SJSA1 (cell line): ENCODE data around the gene SP100. TPM values are rescaled to one million over a fixed set of nuclear protein-coding genes. Genes with fewer than 3 reads are reported as not detected.
"Not testable (repeated sequence)": the region's sequence is repeated elsewhere in the genome, so short reads cannot be mapped to it uniquely, and the experiment has no call there.

Experiments
- DNase-seq, 2 experiments: peaks; one replicate each; pipeline ENCODE4 v3.0.0-alpha.2; 2015 to 2020; ENCODE audit warnings: low spot score in 2 of 2, low read depth in 1 of 2
- H3K27ac ChIP-seq: fragments of 250-450 bp; sonication (Bioruptor Pico); 2 replicates; pipeline ENCODE4 v1.5.1; 2020; ENCODE audit warnings: mild to moderate bottlenecking, moderate library complexity
- H3K27me3 ChIP-seq: fragments of 250-450 bp; sonication (Bioruptor Pico); replicated peaks from 2 replicates; pipeline ENCODE4 v1.5.1; 2020; ENCODE audit warnings: mild to moderate bottlenecking, moderate library complexity
- H3K36me3 ChIP-seq: fragments of 250-450 bp; sonication (Bioruptor Pico); 2 replicates; pipeline ENCODE4 v1.5.1; 2020; ENCODE audit warnings: mild to moderate bottlenecking
- H3K4me1 ChIP-seq: fragments of 250-450 bp; sonication (Bioruptor Pico); replicated peaks from 2 replicates; pipeline ENCODE4 v1.6.1; 2021; ENCODE audit warnings: mild to moderate bottlenecking
- H3K4me3 ChIP-seq: fragments of 250-450 bp; sonication (Bioruptor Pico); 2 replicates; pipeline ENCODE4 v1.5.1; 2020; ENCODE audit warnings: mild to moderate bottlenecking
- H3K9me3 ChIP-seq: fragments of 250-450 bp; sonication (Bioruptor Pico); replicated peaks from 2 replicates; pipeline ENCODE4 v1.5.1; 2020; ENCODE audit warnings: mild to moderate bottlenecking
- total RNA-seq: library from RNA; depleted of rRNA; stranded (reverse); fragments of >200 nt; shearing (Covaris generic); gene quantifications from 2 replicates; pipeline ENCODE4 v1.2.3, GENCODE V29; 2014

SP100 gene
- total RNA-seq, 1 experiment from 2014 or later, result 63.3 TPM

GRCh38 chr2:230455005-230455684, 39.1 kb downstream of the SP100 start:
- no peaks in the 10 kb centered on the region for H3K27me3 ChIP-seq
- H3K9me3 ChIP-seq, result no peaks in the 10 kb centered on the region
- DNase-seq, result no peak
- H3K36me3 ChIP-seq, result peaks cover 45% of the 10 kb centered on the region
- no peak overlapping the region for H3K27ac ChIP-seq
- no peak overlapping the region for H3K4me3 ChIP-seq
- no peaks in the 10 kb centered on the region for H3K4me1 ChIP-seq

GRCh38 chr2:230457073-230457768, 41.2 kb downstream of the SP100 start:
- peaks cover 39% of the 10 kb centered on the region for H3K36me3 ChIP-seq
- no peaks in the 10 kb centered on the region for H3K27me3 ChIP-seq
- no peak overlapping the region for H3K27ac ChIP-seq
- H3K4me1 ChIP-seq, result no peaks in the 10 kb centered on the region
- no peak for DNase-seq
- H3K4me3 ChIP-seq, result no peak overlapping the region
- no peaks in the 10 kb centered on the region for H3K9me3 ChIP-seq

- Histone ChIP-seq H3K27me3 (no peaks in the 10 kb centered on the region), H3K27ac (no peak overlapping the region), H3K36me3 (peaks cover 38% of the 10 kb centered on the region), H3K9me3 (no peaks in the 10 kb centered on the region), H3K4me3 (no peak overlapping the region), H3K4me1 (no peaks in the 10 kb centered on the region)
- no peak for DNase-seq
Measured at GRCh38 chr2:230457793-230458192, 41.8 kb downstream of the SP100 start.

- Histone ChIP-seq H3K27ac (no peak overlapping the region), H3K4me3 (no peak overlapping the region), H3K4me1 (no peaks in the 10 kb centered on the region), H3K27me3 (no peaks in the 10 kb centered on the region), H3K36me3 (peaks cover 43% of the 10 kb centered on the region), H3K9me3 (no peaks in the 10 kb centered on the region)
- no peak for DNase-seq
Measured at GRCh38 chr2:230459216-230459615, 43.2 kb downstream of the SP100 start.

- peaks cover 60% of the 10 kb centered on the region for H3K36me3 ChIP-seq
- DNase-seq, result no peak
Measured at GRCh38 chr2:230471074-230471473, 55.1 kb downstream of the SP100 start.

GRCh38 chr2:230472621-230473018, 56.6 kb downstream of the SP100 start:
- Histone ChIP-seq H3K9me3 (peaks cover 3% of the 10 kb centered on the region; the same call in 1 of the 2 replicates), H3K36me3 (peaks cover 44% of the 10 kb centered on the region), H3K27ac (no peak overlapping the region), H3K4me1 (no peaks in the 10 kb centered on the region), H3K4me3 (no peak overlapping the region), H3K27me3 (no peaks in the 10 kb centered on the region)
- peak in 1 of 2 experiments; percentile 11 for DNase-seq

More at GRCh38 chr2:230471074-230471473, 55.1 kb downstream of the SP100 start:
- Histone ChIP-seq H3K27me3 (no peaks in the 10 kb centered on the region), H3K27ac (no peak overlapping the region), H3K4me1 (no peaks in the 10 kb centered on the region), H3K4me3 (no peak overlapping the region), H3K9me3 (peaks cover 3% of the 10 kb centered on the region; the same call in 1 of the 2 replicates)

- Histone ChIP-seq H3K4me1 (no peaks in the 10 kb centered on the region), H3K4me3 (no peak overlapping the region), H3K27me3 (no peaks in the 10 kb centered on the region)
Measured at GRCh38 chr2:230473378-230473777, 57.4 kb downstream of the SP100 start.

GRCh38 chr2:230475143-230475542, 59.1 kb downstream of the SP100 start:
- Histone ChIP-seq H3K4me1 (no peaks in the 10 kb centered on the region), H3K9me3 (peaks cover 3% of the 10 kb centered on the region; the same call in 1 of the 2 replicates), H3K36me3 (peaks cover 32% of the 10 kb centered on the region), H3K27ac (no peak overlapping the region), H3K27me3 (no peaks in the 10 kb centered on the region), H3K4me3 (no peak overlapping the region)
- DNase-seq, result no peak

More at GRCh38 chr2:230473378-230473777, 57.4 kb downstream of the SP100 start:
- peaks cover 38% of the 10 kb centered on the region for H3K36me3 ChIP-seq
- H3K27ac ChIP-seq, result no peak overlapping the region
- DNase-seq, result no peak
- H3K9me3 ChIP-seq, result peaks cover 3% of the 10 kb centered on the region; the same call in 1 of the 2 replicates

- H3K4me3 ChIP-seq, result no peak overlapping the region
- no peak for DNase-seq
Measured at GRCh38 chr2:230485801-230486341, 69.9 kb downstream of the SP100 start.

GRCh38 chr2:230491219-230491618, 75.2 kb downstream of the SP100 start:
- H3K9me3 ChIP-seq, H3K27me3 ChIP-seq, H3K4me1 ChIP-seq, H3K4me3 ChIP-seq, DNase-seq, H3K27ac ChIP-seq: not testable (repeated sequence)
- peaks cover 16% of the 10 kb centered on the region; the same call in 1 of the 2 replicates for H3K36me3 ChIP-seq

More at GRCh38 chr2:230485801-230486341, 69.9 kb downstream of the SP100 start:
- Histone ChIP-seq H3K9me3 (no peaks in the 10 kb centered on the region), H3K36me3 (peaks cover 10% of the 10 kb centered on the region), H3K4me1 (no peaks in the 10 kb centered on the region), H3K27me3 (no peaks in the 10 kb centered on the region), H3K27ac (no peak overlapping the region)

GRCh38 chr2:230492107-230492506, 76.1 kb downstream of the SP100 start:
- Histone ChIP-seq H3K4me1 (no peaks in the 10 kb centered on the region), H3K4me3 (no peak overlapping the region), H3K9me3 (no peaks in the 10 kb centered on the region), H3K36me3 (peaks cover 15% of the 10 kb centered on the region; the same call in 1 of the 2 replicates), H3K27me3 (no peaks in the 10 kb centered on the region), H3K27ac (no peak overlapping the region)
- no peak for DNase-seq

- H3K9me3 ChIP-seq, result no peaks in the 10 kb centered on the region
- no peaks in the 10 kb centered on the region for H3K27me3 ChIP-seq
- H3K4me3 ChIP-seq, result no peak overlapping the region
- peaks cover 19% of the 10 kb centered on the region; the same call in 1 of the 2 replicates for H3K36me3 ChIP-seq
- no peak overlapping the region for H3K27ac ChIP-seq
- no peak for DNase-seq
- no peaks in the 10 kb centered on the region for H3K4me1 ChIP-seq
Measured at GRCh38 chr2:230494980-230495379, 79.0 kb downstream of the SP100 start.

GRCh38 chr2:230496891-230497290, 80.9 kb downstream of the SP100 start:
- Histone ChIP-seq H3K36me3 (peaks cover 16% of the 10 kb centered on the region; the same call in 1 of the 2 replicates), H3K4me1 (no peaks in the 10 kb centered on the region), H3K27me3 (no peaks in the 10 kb centered on the region), H3K27ac (no peak overlapping the region), H3K4me3 (no peak overlapping the region), H3K9me3 (no peaks in the 10 kb centered on the region)
- DNase-seq, result no peak
